Activated CD4-positive, CD25-positive, alpha-beta regulatory T cell treated with anti-CD3 and anti-CD28 coated beads, Interleukin-2, amount 50 U/mL, for 24 hours (primary cell): Measurements from ENCODE around the gene LPAR2.
"Not testable (repeated sequence)": the region's sequence is repeated elsewhere in the genome, so short reads cannot be mapped to it uniquely, and the experiment has no call there.

ENCODE experiments used
- ATAC-seq, 2 donors: fragments of 150-1000 bp; cut with Tn5 transposase; one replicate each; pipeline ENCODE4 v1.10.0; 2021; ENCODE audit warnings: mild to moderate bottlenecking in 1 of 2, moderate library complexity in 1 of 2

Gene LPAR2

DNA sequence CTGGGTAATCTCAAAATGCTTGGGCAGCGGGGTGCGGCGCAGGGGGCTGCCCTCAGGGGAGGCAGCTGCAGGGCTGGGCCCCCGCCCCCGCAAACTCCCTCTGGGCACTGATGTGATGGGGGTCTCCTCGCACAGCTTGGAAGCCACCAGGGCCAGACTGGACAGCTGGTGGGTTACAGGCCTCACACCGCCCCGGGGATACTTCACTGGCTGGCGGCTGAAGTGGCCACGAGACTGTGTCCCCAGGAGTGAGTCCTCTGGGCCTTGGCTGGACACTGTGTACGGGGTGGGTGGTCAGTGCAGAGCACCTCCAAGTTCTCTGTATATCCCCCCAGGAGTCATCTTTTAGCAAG, 2.0 kb upstream of the LPAR2 start:
- ATAC-seq: no peak

DNA sequence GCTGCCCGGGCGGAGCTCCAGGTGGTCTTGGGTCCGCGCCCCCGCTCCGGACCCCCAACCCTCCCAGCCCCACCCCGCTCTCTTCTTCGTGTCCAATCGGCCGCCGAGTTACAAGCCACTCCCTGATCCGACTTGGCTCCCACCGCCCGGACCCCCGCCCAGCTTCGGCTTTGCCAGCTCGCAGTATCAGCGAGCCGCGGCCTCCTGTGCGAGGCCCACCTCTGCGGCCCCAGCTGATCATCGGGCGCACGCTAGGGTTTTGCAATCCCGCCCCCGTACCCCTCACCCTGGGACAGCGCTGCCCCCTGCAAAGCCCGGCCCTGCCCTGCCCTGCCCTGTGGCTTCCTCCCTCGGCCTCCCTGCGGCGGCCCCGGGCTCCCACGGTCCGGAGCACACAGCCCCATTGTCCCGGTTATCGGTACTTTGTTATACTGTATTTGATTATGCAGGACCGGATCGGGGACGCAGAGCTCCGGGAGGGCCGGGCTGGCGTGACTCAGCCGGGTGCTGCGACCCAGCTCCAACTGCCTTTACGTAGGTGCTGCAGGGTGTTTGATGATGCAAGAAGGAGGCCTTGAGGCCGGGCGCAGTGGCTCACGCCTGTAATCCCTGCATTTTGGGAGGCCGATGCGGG, 598 bp upstream of the LPAR2 start:
- peak; percentile 39 to 55 for ATAC-seq

DNA sequence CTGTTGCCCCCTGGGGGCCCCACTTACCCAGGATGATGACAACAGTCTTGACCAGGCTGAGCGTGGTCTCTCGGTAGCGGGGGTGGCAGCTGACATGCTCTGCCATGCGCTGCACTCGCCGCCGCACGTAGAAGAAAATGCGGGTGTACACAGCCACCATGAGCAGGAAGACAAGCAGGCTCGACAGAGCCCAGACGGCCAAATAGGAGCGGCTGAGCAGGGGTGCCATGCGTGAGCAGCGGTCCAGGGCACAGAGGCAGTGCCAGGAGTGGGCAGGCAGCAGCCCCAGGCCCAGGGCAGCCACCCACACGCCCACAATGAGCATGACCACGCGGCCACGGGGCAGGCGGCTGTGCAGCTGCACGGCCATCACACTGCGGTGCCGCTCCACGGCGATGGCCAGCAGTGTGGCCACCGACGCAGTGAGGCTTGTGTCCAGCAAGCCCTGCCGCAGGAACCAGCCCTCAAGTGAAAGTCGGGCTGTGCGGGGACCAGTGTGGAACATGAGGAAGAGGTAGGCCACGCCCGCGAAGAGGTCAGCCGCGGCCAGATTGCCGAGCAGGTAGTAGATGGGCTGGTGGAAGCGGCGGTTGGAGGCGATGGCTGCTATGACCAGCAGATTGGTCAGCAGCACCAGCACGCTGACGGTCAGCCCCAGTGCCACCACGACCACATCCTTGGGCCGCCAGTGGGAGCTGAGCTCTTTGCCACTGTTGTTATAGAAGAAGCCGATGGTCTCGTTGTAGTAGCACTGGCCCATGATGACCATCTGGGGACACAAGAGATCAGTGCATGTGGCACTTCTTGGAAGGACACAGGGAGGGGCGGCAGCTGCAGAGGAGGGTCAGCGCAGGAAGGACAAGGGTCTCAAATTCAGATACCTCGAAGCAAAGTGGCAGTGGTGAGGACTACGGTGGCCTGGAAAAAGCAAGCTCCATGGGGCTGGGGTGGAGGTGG, 1.2 kb downstream of the LPAR2 start:
- ATAC-seq: no peak

- no peak for ATAC-seq
Measured at GRCh38 chr19:19624032-19624570, 3.9 kb downstream of the LPAR2 start.

- ATAC-seq: no peak
Measured at GRCh38 chr19:19623383-19623782, 4.6 kb downstream of the LPAR2 start.

DNA sequence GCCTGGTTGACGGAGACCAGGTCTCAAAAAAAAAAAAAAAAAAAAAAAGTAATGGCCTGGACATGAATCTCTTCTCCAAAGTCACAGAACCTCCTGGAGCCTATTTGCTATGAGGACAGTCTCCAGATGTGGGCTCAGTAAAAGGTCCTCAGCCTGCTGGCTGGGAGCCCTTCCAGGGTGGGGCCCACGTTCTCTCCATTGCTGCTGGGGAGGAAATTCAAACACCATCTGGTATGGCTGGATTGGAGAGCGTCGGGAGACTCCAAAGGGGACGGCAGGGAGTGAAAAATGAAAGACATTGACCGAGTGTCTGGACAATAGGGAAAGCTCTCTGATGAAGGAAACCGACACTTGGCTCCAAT, 8.2 kb downstream of the LPAR2 start:
- no peak for ATAC-seq

GRCh38 chr19:19619181-19619848, 8.7 kb downstream of the LPAR2 start:
- ATAC-seq: no peak

DNA sequence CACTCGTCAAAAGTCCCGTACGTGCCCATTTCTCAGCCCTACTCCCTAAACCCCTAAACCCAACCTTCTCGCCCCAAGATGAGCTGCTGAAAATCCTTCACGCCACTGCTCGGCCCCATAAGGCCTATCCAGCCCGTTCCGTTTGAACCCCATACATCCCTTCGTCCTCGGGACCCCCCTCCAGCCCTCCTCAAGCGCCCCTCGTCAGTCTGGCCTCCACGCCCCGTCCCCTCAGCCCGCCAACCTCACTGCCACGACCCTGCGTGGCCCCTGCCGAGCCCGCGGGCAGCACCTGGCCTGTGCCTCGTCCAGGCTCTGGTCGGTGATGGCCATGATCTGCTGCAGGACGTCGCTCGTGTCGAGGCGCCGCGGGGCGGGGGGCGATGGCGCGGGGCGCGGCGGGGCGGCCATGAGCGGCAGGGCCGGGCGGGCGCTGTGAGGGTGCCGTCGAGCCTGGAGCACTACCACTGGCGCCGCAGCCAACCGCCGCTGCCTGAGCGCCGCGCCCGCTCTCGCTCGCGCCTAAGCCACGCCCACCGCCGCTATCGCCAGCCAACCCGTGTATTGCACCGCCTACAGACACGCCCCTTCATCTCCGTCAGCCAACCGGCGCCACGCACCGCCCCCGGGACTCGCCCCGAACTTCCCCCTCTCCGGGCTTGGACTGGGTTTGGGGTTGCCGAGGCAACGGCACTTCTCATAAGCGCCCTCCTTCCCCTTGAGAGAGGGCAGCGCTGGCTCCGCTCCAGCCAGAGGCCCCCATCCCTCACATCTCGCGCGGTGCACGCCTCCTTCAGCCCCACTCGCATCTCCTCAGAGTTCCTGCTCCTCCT, 9.6 kb downstream of the LPAR2 start, which contains the start of gene PBX4:
Gene PBX4, minus strand, starts transcription at position 469 of the 833 bp plus-strand sequence. Its CDS starts 58 bp downstream, at position 411.
- ATAC-seq: peak; percentile 93

- ATAC-seq: peak; percentile 55 to 56
Measured at GRCh38 chr19:19615086-19615485, 12.9 kb downstream of the LPAR2 start.

GRCh38 chr19:19613506-19613905, 14.5 kb downstream of the LPAR2 start:
- ATAC-seq: no peak

DNA sequence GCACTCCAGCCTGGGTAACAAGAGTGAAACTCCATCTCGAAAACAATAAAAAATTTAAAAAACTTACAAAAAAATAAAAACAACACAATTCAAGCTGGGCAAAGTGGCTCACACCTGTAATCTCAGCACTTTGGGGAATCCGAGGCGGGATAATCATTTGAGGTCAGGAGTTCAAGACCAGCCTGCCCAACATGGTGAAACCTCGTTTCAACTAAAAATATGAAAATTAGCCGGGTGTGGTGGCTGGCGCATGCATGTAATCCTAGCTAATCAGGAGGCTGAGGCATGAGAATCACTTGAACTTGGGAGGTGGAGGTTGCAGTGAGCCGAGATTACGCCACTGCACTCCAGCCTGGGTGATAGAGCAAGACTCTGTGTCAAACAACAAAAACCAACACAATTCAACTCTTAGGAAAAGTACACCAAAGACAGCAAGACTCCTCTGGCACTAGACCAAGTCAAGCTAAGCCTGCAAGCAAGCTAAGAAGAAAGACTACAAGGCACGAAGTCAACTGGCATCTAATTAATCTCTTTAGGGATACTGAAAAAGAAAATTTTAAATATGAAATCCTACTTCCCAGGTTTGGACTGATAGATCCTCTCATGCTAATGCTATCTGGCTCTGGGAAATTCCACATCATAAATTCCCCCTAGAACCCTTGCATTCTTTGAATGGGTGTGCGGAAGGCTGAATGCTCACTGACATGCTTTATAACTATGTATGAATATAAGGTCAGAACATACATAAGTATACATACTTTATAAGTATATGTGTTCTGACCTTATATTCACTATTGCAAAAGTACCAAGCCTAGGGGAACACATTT, 17.4 kb downstream of the LPAR2 start:
- no peak for ATAC-seq

DNA sequence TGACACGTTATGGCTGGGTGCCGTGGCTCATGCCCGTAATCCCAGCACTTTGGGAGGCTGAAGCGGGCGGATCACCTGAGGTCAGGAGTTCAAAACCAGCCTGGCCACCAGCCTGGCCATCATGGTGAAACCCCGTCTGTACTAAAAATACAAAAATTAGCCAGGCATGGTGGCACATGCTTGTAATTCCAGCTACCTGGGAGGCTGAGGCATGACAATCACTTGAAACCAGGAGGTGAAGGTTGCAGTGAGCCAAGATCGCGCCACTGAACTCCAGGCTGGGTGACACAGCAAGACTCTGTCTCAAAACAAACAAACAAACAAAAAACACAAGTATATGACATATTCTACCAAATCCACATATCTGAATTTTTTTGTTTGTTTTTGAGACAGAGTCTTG, 21.3 kb downstream of the LPAR2 start:
- ATAC-seq: not testable (repeated sequence)

GRCh38 chr19:19606021-19606420, 22.0 kb downstream of the LPAR2 start:
- peak; percentile 88 to 93 for ATAC-seq

DNA sequence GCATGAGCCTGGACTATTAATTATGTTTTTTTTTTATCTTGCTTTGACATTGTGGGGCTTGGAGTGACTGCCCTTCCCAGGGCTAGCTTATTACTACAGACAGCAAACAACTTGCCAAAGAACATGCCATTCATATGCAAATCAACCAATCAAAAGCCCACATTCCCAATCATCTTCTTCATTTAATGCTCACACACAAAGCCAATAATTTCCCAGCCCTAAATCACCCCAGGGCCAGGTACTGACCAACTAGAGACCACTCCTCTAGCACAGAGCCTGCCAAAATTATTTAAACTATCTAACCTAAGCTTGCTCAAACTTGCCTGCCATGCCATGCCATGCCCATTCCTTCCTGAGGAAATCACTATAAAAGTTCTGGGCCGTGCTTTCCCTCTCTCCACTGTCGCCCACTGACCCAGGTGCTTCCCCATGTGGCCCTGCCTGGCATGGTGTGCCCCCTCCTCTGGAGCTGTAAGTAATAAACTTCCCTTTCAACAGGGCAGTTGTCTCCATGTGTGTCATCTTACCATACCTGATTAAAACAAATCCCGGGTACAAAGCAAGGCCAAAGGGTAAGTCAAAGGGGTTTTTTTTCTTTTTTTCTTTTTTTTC, 25.2 kb downstream of the LPAR2 start:
- no peak for ATAC-seq

- ATAC-seq: no peak
Measured at GRCh38 chr19:19602136-19602712, 25.8 kb downstream of the LPAR2 start.

DNA sequence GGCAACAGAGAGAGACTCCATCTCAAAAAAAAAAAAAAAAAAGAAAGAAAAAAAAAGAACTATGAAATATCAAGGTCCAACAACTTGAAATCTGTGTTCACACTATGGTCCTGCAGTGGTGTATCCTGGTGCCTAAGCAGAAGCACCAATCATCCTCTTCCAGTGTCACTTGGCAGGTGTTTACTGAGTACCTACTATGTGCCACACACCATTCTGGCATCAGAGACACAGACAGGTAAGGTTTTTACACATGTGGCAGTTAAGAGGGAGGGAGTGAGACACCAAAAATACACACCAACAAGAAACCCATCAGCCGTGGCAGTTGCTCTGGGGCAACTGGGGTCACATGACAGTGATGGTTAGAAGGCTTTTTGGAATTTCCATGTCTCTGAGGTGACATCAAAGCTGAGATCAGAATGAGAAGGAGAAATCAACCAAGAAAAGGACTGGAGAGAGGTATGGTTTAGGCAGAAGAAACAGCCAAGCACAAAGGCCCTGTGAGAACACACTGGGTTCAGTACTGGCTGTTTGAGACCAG, 27.2 kb downstream of the LPAR2 start:
- ATAC-seq: no peak

- peak; percentile 57 to 62 for ATAC-seq
Measured at GRCh38 chr19:19598728-19599451, 29.1 kb downstream of the LPAR2 start.

GRCh38 chr19:19597809-19598306, 30.2 kb downstream of the LPAR2 start:
- peak; percentile 76 to 82 for ATAC-seq

DNA sequence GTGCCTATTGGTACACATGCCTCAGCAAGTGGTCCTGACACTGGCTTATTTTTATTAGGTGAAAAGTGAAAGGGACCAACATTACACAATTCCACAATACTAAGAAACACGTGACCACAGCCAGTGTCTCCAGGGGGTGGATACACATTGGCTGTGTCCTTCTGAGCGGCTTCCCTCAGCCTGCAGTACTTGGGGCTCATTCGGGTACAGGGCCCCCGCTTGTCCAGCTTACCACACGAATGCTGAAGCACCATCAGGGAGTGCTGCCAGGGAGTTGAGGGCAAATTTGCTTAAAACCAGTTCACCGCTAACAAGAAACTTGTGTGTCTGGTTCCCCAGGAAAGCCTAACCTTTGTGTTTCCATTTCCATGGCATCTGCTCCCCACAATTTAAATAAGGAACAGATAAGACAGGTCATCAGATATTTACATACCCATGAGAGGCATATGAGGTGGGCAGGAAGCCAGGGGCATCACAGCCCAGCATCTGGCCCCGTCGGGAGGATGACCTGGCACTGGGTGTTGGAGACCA, 32.8 kb downstream of the LPAR2 start:
- no peak for ATAC-seq
